HG03159 (cell line): Measurements from ENCODE around the gene ZNF385B.
A peak's percentile ranks its signal among the peaks of the same experiment; 100 is the strongest.
"Not testable (repeated sequence)": the region's sequence is repeated elsewhere in the genome, so short reads cannot be mapped to it uniquely, and the experiment has no call there.

ENCODE experiments used
- ATAC-seq: cut with Tn5 transposase; IDR thresholded peaks from one replicate; pipeline ENCODE4 v1.9.1; 2021; ENCODE audit warnings: mild to moderate bottlenecking, moderate library complexity; ENCODE audit not compliant: unreplicated experiment

Gene ZNF385B

GRCh38 chr2:179861416-179862067 lies at the start of gene ZNF385B:
ZNF385B (minus strand) TSS chr2:179861612.
- peak; percentile 42 for ATAC-seq

GRCh38 chr2:179910735-179911113 lies 49.3 kb upstream of the ZNF385B start:
- no peak for ATAC-seq

GRCh38 chr2:179909845-179910734 lies 48.7 kb upstream of the ZNF385B start:
- ATAC-seq: no peak

- no peak for ATAC-seq
Observed at GRCh38 chr2:179900655-179901054, 39.2 kb upstream of the ZNF385B start.

GRCh38 chr2:179899666-179900065 lies 38.3 kb upstream of the ZNF385B start:
- ATAC-seq: no peak

- ATAC-seq: peak; percentile 96
Observed at GRCh38 chr2:179898873-179899272, 37.5 kb upstream of the ZNF385B start.

- no peak for ATAC-seq
Observed at GRCh38 chr2:179893616-179894015, 32.2 kb upstream of the ZNF385B start.

- ATAC-seq: no peak
Observed at GRCh38 chr2:179891237-179891636, 29.8 kb upstream of the ZNF385B start.

GRCh38 chr2:179890666-179891065 lies 29.3 kb upstream of the ZNF385B start:
- ATAC-seq: no peak

GRCh38 chr2:179888642-179889041 lies 27.2 kb upstream of the ZNF385B start:
- not testable (repeated sequence) for ATAC-seq

- no peak for ATAC-seq
Observed at GRCh38 chr2:179884193-179884592, 22.8 kb upstream of the ZNF385B start.

GRCh38 chr2:179882851-179883806 lies 21.7 kb upstream of the ZNF385B start:
- no peak for ATAC-seq

- no peak for ATAC-seq
Observed at GRCh38 chr2:179877601-179878364, 16.4 kb upstream of the ZNF385B start.

GRCh38 chr2:179876266-179876665 lies 14.9 kb upstream of the ZNF385B start:
- ATAC-seq: no peak

- ATAC-seq: no peak
Observed at GRCh38 chr2:179875864-179876263, 14.5 kb upstream of the ZNF385B start.

GRCh38 chr2:179862898-179863458 lies 1.6 kb upstream of the ZNF385B start:
- no peak for ATAC-seq

- ATAC-seq: peak; percentile 46
Observed at GRCh38 chr2:179861027-179861415, 391 bp downstream of the ZNF385B start.

- no peak for ATAC-seq
Observed at GRCh38 chr2:179860255-179861026, 971 bp downstream of the ZNF385B start.

- no peak for ATAC-seq
Observed at GRCh38 chr2:179859523-179859922, 1.9 kb downstream of the ZNF385B start.
